ENCODE measurements around the gene RAB12. TPM values are rescaled to one million over a fixed set of nuclear protein-coding genes. Genes with fewer than 3 reads are reported as not detected.

The RAB12 gene
- total RNA-seq, 1 experiment from 2014 or later: 32.7 TPM

- Histone ChIP-seq H3K4me2 (ENCODE audit: low read length) (no peak overlapping the region), H3K36me3 (ENCODE audit: control insufficient read depth in 1 of 2, insufficient read depth in 2 of 2, low read length in 2 of 2) (no peaks in the 10 kb centered on the region), H3K27ac (ENCODE audit: low read depth, low read length) (no peak overlapping the region), H3K9me3 (ENCODE audit: control insufficient read depth in 1 of 2, insufficient read depth in 1 of 2, low read depth in 1 of 2, low read length in 2 of 2) (no peaks in the 10 kb centered on the region), H3K4me1 (ENCODE audit: control insufficient read depth in 1 of 2, insufficient read depth in 2 of 2, low read length in 2 of 2) (peaks cover 5 to 17% of the 10 kb centered on the region in 2 experiments), H3K9ac (ENCODE audit: low read length) (no peak overlapping the region), H3K27me3 (ENCODE audit: insufficient read depth, low read length) (no peaks in the 10 kb centered on the region), H3K9me2 (ENCODE audit: insufficient read depth) (no peaks in the 10 kb centered on the region), H4K20me1 (ENCODE audit: insufficient read depth) (no peaks in the 10 kb centered on the region), H3K79me2 (ENCODE audit: insufficient read depth, low read length) (no peaks in the 10 kb centered on the region), H2AFZ (ENCODE audit: low read depth, low read length, poor library complexity, severe bottlenecking) (no peak overlapping the region), H3K4me3 (replicated peaks in 1 of 2; ENCODE audit: low read depth in 1 of 2, low read length in 2 of 2) (no peak overlapping the region)
- intact Hi-C loops (cut with micrococcal nuclease): no loop called here
- CTCF ChIA-PET: interaction anchor here (0.9 kb wide), 1 partner anchor 328 kb away, joined by 3 read pairs; no protein-coding TSS in a partner anchor
- ATAC-seq: no peak
- POLR2A ChIA-PET: no interaction called here
- TF ChIP-seq SP1 (IDR thresholded peaks at IDR 0.05; ENCODE audit: low read depth): no peak
- no peak for TF ChIP-seq SRF (IDR thresholded peaks at IDR 0.05; ENCODE audit: low read depth)
- no peak for TF ChIP-seq ZFX (IDR thresholded peaks at IDR 0.05)
- TF ChIP-seq RAD21 (IDR thresholded peaks at IDR 0.05; ENCODE audit: low read depth): no peak
- no peak for TF ChIP-seq CBX3 (IDR thresholded peaks at IDR 0.05; ENCODE audit: low read depth)
- no peak for TF ChIP-seq EZH2 (IDR thresholded peaks at IDR 0.05)
- no peak for TF ChIP-seq ZBTB33 (IDR thresholded peaks at IDR 0.05; ENCODE audit: extremely low read depth, insufficient replicate concordance, low read length)
- TF ChIP-seq MAX (IDR thresholded peaks at IDR 0.05): no peak
- no peak for TF ChIP-seq CEBPB (IDR thresholded peaks at IDR 0.05; ENCODE audit: low read depth)
- TF ChIP-seq ATF3 (IDR thresholded peaks at IDR 0.05): no peak
- no peak for TF ChIP-seq EGR1 (IDR thresholded peaks at IDR 0.05; ENCODE audit: low read depth)
- TF ChIP-seq CTCF (IDR thresholded peaks at IDR 0.05 in 2 of 3, conservative IDR thresholded peaks at IDR 0.05 in 1 of 3; ENCODE audit: borderline replicate concordance in 1 of 3, insufficient read depth in 1 of 3, low read depth in 2 of 3, low read length in 2 of 3): no peak
- no peak for TF ChIP-seq JUND (IDR thresholded peaks at IDR 0.05)
- no peak for TF ChIP-seq ZNF274 (IDR thresholded peaks at IDR 0.05; ENCODE audit: low read depth, low read length)
- no peak for TF ChIP-seq ELF1 (IDR thresholded peaks at IDR 0.05; ENCODE audit: borderline replicate concordance, low read depth)
- TF ChIP-seq POLR2A (IDR thresholded peaks at IDR 0.05; ENCODE audit: borderline replicate concordance, extremely low read depth, insufficient read depth, insufficient read length): no peak
- no peak for TF ChIP-seq TCF7L2 (IDR thresholded peaks at IDR 0.05; ENCODE audit: borderline replicate concordance, extremely low read depth, insufficient read depth, insufficient read length)
- no peak for TF ChIP-seq REST (IDR thresholded peaks at IDR 0.05; ENCODE audit: low read depth)
- TF ChIP-seq EZH2phosphoT487 (IDR thresholded peaks at IDR 0.05; ENCODE audit: borderline replicate concordance): no peak
- no TSS peak for BruUV-seq (replicated peaks)
- no peak for DNase-seq (ENCODE audit: low read depth, low spot score)
- RAD21 ChIA-PET (ENCODE audit: low non-redundant PET in 1 of 2, low total read pairs in 2 of 2, uncharacterized antibody in 2 of 2, unreplicated experiment in 2 of 2): no interaction called here
These were observed 51.1 kb downstream of the RAB12 start for GRCh38 chr18:8660316-8660715.
